H4 (cell line): ENCODE data around the gene TSFM. TPM values are rescaled to one million over a fixed set of nuclear protein-coding genes. Genes with fewer than 3 reads are reported as not detected.
A peak's percentile ranks its signal among the peaks of the same experiment; 100 is the strongest.

ENCODE experiments used
- DNase-seq: peaks from one replicate; pipeline ENCODE4 v3.0.0-alpha.2; 2015; ENCODE audit warnings: low spot score
- total RNA-seq: library from RNA; depleted of rRNA; stranded (reverse); fragments of >200 nt; shearing (Covaris generic); gene quantifications from 2 replicates; pipeline ENCODE4 v1.2.3, GENCODE V29; 2014

The TSFM gene
- total RNA-seq, 1 experiment from 2014 or later: 41.3 TPM

DNA sequence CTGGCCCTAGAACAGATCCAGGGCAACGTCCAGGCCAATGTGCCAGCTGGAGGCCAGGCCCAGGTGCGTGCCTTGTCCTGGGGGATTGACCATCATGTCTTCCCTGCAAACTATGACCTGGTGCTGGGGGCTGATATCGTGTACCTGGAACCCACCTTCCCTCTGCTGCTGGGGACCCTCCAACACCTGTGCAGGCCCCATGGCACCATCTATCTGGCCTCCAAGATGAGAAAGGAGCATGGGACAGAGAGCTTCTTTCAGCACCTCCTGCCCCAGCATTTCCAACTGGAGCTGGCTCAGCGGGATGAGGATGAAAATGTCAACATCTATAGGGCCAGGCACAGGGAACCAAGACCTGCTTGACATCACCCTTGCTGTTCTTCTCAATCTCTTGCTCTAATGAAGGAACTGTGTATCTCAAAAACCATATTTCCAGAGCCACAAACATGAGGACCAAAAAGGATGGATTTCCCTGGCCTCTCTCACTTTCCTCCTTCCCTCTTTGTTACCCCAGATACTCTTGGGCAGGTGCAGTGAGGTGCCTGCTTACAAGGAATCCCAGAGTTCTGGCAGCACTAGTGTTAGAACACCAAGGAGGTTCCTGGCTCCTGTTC lies 2.2 kb upstream of the TSFM start:
- DNase-seq: no peak

DNA sequence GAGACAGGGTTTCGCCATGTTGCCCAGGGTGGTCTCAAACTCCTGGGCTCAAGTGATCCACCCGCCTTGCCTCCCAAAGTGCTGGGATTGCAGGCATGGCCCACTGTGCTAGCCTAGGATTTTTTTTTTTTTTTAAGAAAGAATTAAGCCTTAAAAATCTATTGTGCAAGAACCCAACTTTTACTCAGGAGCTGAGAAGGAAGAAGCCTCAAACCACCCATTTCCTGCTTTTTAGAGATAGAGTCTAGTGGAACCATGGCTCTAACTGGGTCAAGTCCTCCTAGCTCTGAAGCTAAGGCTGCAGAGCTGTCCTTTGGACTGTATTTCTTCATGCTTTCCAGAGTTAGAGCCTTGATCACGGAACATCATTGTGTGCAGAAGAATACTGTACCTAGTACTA lies 1.3 kb upstream of the TSFM start:
- no peak for DNase-seq

DNA sequence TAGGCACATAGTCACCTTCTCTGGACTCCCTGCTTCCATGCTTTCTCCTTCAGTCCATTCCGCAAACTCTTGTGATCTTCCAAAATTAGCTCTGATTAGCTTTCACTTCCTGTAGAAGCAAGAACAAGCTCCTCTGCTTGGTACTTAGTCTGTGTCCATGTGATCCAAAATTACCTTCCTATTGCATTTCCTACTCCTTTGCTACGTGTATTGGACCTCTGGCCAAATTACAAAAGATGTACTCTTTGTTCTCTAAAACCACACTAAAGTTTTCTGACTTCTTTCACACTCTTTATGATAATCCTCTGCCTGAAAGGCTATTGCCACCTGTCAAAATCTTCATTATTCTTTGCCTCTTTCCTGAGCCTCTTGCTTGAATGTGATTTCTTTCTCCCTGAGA lies 786 bp upstream of the TSFM start:
- no peak for DNase-seq

DNA sequence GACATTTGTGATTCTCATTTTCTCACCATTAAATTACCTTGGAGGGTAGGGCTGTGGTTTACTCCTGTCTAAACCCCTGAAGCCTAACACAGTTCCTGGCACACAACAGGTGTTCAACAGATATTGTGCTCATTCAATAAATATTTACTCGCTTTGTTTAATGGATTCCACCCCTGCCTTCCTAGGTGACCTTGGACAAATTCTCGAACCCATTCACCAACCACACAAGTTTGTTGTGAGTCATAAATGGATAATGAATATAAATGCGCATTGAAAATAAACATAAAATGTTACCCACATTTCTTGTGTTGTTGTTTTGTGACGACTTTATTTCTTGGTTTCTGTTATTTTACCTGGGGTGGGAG lies 362 bp upstream of the TSFM start:
- no peak for DNase-seq

DNA sequence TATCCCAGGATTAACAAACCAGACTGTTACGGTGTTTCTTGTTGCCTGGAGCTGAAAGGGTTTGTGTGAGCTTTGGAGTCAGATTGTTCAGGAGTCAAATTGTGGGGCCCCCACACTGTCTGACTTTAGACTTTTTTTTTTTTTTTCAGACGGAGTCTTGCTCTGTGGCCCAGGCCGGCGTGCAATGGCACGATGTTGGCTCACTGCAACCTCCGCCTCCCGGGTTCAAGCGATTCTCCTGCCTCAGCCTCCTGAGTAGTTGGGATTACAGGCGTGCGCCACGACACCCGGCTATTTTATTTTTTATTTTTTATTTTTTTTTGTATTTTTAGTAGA lies 847 bp downstream of the TSFM start:
- no peak for DNase-seq

DNA sequence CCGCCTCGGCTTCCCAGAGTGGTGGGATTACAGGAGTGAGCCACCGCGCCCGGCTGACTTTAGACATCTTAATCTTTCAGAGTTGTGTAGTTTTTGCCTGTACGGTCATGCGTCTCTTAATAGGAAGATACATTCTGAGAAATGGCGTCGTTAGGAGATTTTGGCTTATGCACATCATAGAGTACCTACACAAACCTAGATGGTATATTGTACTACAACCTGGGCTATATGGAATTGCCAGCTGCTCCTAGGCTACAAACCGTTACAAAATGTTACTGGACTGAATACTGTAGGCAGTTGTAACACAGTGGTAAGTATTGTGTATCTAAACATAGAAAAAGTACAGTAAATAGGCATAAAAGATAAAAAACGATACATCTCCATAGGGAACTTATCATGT lies 1.3 kb downstream of the TSFM start:
- DNase-seq: no peak

DNA sequence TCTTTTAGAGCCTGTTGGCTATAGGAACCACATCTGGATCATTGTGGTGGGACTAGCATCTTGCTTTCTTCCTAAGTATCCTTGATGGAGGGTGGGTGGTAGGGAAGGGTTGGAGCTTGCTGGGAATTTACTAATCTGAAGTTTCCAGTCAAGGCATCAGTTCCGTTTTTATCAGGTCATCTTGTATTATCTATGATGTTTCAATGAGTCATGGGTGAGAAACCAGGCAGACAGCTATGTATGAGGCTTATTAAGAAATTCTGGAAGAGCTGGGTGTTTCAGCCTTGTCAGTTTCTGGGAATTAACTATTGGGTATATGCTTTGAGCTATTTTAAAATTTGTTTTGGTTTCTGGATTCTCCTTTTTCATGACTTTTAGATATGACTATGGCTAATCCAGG lies 11.3 kb downstream of the TSFM start:
- DNase-seq: no peak

DNA sequence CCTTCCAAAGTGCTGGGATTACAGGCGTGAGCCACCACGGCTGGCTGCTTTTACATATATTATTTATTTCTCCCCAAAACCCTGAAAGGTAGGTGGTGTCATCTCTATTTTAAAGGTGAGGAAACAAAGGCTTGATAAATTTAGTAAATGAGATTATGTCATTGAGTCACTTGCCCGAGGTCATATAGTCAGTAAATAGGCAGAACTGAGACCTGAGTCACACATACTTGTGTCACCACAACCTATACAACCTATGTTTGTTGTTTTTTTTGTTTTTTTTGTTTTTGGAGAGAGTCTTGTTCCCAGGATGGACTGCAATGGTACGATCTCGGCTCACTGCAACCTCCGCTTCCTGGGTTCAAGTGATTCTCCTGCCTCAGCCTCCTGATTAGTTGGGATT lies 12.8 kb downstream of the TSFM start:
- DNase-seq: no peak

DNA sequence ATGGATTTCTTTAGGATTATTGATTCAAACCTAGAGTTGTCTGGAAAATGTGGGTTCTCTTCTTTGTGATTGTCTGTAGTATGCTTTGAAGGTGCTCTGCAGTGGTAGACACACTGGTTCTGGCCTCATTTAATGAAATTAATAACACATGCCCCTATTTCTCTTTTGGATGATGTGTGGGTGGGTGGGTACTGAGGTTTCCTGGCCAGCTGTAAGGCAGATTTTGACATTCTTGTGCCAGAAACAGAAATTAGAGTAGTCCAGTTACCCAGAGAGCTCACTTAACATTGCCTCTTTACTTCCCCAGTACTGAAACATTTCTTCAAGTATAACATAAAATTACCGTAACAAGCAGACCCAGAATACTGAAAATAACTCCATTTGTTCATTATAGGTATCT lies 14.4 kb downstream of the TSFM start:
- DNase-seq: no peak

DNA sequence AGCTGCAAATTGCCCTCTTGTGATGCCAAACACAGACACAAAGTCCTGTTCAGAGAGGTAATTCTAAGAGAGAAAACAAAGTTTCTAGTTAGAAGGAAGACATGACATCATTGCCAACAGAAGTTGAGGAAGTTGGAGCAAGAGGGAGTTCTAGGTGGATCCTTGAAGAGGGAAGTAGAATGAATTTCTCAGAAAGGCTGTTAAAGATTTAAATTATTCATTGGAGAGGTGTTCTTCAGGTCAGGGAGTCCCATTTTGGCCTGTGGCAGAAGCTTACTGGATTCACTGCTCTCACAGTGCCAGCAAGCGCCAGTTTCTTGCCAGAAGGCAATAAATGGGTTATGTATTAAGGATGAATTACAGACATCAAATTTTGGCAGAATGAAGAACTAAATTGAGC lies 15.3 kb downstream of the TSFM start:
- DNase-seq: no peak

DNA sequence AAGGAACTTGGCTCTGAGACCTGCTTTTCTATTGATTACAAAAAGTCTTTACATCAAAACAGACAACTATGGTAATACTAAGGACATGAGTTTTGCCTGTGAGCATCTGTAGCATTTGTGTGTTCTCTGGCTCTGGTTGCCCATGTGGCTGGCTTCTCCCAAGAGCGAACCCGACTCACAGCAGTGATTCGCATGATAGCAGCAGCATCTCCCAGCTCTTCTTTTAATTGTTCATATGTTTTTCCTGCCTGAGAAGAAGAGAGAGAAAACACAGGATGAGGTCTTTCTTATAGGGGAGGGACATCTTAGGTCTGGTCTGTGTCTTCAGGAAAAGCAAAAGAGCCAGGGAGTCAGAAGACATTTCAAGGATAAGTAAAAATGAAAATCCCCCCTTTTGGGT lies 18.4 kb downstream of the TSFM start:
- DNase-seq: no peak

DNA sequence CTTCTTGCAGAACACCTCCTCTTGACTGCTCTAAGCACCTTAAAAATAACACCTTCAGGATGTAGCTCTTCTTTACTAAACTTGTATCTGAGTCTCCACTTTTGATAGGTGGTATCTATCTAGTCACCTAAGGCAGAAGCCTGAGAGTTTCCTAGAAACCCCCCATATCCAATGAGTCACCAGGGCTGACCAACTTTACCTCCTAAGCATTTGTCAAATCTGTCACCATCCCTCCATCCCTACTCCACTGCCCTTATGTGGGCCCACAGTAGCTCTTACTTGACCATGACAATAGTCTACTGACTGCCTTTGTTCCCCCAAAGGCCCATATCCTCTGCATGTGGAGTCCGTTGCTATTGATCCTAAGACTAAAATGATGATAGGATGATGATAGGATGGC lies 20.0 kb downstream of the TSFM start:
- DNase-seq: no peak

DNA sequence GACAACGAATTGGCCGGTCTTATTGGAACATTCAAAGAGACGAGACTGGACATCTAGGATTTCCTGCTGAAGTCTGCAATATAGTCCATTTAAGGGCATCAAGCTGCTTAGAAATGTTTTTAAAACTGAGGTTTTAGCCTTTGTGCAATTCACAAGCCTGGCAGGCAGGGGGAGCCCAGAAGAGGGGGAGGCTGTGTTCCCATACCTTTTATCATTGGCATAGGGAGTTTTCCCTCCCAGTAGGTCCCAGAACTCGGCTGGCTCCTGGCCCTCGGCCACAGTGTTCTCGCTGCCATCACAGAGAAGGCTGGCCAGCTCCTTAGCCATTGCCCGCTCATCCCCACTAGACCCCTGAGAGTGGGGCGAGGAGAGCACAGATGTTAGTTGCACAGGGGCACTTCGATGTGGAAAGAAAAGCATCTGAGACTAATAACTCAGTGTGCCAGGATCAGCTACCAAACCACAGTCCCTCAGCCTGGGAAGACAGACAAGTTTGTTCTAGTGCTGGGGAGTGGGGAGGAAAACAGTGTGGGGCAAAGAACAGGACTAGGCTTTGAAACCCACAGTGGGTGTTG lies 20.8 kb downstream of the TSFM start:
- DNase-seq: peak; percentile 41

DNA sequence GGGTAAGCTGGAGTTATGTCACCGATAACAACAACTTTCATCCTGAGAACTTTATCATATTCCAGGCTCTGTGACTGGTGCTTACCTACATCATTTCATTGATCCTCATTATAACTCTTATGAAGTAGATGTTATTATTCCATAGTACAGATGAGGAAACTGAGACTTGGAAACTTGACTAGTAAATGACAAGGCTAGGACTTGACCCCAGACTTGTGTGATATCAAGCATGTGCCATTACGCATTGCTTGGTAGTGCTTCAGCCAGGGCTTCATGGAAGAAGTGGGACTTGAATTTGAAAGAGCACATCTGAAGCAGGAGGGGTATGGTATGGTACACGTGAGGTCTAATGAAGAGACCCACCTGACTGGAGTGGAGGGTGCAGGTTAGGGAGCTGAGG lies 24.1 kb downstream of the TSFM start:
- DNase-seq: no peak

DNA sequence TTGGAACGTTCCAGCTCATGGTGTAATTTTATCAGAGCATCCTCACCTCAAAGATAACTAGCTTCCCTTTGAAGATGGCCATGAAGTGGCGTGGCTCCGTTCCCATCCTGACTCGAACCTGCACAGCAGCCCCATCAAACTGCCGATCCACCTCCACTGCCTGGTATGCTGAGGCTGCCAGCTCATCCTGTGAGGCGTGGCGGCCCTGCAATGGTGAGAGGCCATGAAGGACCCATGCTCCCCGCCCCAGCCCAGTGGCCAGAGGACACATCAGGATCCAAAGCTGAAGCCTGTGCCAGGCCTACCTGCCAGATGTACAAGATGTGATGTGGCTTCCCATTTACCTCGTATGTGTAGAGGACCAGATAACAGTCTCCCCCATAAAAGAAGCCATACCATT lies 24.7 kb downstream of the TSFM start:
- DNase-seq: no peak

DNA sequence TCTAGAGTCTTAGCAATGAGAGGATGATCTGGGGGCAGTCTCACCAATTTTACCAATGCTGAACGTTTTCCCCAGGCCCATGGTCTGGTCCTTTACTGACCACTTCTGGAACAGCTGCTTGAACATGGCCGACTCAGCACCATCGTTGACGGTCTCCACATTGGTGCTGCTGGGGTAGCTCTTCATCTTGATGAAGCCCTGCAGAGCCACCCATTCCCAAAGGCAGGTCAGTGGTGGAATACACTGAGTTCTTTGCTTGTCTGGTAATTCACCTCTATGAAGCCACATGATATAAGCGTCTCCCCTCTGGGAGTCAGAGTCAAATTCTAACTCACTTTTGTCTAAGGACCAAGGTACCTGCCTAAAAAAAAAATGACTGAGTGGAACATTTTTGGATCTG lies 25.8 kb downstream of the TSFM start:
- DNase-seq: no peak

DNA sequence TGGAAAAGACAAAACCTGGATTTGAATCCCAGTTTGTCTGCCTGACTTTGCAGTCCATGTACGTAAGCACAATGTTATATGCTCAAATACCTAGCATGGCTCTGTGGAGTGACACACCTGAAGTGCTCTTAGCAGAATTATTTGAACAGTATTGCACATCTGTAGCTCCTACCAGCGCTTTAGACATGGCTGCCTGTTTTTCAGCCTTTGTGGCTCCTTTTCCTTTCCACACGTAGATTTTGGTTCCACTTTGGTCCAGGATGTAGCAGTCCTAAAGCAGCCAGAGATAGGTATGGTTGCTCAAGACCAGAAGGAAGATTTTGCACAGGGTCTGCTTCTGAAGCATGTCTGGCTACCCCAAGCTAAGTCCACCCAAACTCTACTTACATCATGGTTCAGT lies 26.8 kb downstream of the TSFM start:
- no peak for DNase-seq

DNA sequence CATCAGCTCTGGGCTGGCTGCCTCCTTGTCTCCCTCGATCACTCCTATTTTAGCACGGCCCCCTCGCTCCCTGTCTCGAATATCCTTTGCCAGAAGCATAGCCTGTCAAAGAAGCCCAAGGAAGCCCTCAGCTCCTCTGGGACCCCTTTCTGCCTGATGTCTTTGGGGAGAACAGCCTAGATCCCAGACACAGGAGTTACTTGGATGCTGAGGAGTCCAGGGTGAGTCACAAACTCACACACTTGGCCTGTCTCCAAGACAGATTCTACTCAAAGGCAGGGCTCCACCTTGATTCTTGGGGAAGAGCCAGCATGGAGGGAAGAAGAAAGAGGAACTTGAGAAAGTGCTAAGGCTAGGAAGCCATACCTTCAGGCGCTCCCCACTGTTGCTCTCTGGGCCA lies 27.9 kb downstream of the TSFM start:
- DNase-seq: peak; percentile 31

DNA sequence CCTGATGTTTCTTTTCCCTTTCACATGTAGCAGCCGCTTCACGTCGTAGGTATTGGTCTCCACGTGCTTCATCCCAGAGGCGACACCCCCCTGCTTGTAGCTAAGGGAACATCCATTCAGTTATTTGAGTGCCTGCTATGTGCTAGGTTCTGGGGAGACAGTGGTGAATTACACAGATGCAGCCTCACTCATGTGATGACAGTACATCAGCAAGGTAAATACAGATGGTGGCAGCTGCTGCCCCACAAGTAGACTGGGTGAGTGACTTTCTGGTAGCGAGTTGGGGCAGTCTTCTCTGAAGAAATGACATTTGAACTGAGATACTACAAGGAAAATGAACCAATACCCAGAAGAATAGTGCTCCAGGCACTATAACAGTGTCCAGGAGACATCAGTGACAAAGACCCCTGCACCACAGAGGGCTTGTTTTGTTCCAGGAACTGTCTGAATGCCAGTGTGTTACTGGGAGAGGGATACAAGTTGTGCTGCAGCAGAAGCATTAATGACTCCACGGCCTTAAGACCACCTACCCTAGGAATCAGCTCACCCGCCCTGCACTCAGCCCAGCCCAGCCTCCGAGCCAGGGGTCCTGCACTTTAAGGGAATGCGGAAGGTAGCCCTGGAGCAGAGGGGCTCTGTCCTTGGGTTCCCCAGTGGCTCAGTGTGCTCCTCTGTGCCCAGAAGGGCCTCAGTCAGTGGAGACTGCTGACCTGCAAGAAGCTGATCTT lies 28.6 kb downstream of the TSFM start:
- no peak for DNase-seq

DNA sequence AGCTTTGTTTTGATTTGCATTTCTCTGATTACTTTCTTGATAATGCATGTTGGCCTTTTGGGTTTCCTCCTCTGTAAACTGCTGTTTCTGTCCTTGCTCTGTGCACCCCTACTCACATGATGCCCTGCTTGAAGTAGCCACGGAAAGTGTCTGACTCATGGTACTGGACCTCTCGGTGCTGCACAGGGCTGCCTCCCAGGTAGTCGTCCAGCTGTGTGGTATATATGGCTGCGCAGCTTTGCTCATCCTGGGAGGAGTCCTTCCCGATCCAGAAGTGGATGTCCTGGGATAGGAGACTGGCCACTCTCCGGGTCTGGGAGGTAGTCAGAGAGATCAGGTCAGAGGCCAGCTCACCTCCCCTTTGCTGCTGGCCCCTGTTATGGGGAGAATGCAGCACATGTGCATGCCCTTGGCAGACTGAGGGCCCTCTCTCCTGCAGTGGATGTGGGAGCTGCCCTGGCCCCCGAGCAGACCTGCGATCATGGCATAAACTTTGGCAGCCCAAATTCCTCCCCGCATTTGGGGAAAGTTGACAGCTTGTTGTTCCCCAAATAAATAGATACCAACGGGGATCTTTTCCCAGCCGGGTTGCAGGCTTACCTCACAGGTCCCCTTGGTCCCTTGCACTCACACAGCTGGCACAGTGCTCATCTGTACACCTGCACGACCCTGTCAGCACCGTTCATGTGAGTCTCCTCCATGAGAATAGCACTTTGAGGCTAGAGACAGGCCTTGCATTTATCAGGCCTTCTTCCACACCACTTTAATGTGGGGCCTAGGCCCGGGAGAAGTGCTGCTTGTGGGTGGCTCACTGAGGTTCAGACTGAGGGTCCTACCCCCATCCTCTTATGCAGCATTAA lies 30.8 kb downstream of the TSFM start:
- no peak for DNase-seq

DNA sequence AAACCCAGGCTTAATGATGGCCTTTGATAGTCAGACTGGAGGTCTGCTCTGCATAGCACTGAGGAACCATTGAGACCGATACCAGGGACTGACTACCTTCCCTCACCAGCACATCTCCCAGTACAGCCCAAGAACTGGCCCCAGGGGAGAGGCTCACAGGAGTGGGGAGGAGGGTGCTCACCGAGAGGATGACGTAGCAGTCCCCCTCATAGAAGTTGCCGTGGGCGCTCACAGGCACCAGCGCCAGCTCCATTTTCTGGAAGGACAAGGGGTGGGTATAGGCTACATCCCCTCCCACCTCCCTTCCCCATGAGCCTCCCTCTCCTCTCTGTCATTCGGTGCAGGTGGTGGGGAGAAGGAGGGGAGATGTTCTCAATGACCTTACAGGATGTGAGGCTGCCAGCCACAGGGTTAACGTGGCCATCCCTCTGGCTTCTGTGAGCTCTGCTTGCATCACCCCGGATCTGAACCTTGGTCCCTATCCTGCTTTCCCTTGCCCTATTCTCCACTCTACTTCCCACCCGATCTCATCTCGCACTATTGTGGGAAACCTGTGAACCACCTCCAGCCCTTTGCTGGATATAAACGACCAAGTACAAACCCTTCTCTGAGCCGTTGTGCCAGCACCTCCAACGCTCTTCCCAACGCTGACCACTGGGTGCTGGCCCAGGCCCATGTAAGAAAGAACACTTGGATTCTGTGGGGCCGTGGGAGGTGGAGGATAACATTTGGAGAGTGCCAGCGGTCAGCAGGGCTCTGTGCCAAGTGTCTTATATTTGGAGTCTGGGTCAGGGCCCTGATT lies 31.6 kb downstream of the TSFM start:
- no peak for DNase-seq
